ENCODE measurements around the gene NPC1. TPM values are rescaled to one million over a fixed set of nuclear protein-coding genes. Genes with fewer than 3 reads are reported as not detected.

NPC1 gene
- total and polyA plus RNA-seq, 4 donors: 9.5 to 46.7 (median 27.3) TPM

DNA sequence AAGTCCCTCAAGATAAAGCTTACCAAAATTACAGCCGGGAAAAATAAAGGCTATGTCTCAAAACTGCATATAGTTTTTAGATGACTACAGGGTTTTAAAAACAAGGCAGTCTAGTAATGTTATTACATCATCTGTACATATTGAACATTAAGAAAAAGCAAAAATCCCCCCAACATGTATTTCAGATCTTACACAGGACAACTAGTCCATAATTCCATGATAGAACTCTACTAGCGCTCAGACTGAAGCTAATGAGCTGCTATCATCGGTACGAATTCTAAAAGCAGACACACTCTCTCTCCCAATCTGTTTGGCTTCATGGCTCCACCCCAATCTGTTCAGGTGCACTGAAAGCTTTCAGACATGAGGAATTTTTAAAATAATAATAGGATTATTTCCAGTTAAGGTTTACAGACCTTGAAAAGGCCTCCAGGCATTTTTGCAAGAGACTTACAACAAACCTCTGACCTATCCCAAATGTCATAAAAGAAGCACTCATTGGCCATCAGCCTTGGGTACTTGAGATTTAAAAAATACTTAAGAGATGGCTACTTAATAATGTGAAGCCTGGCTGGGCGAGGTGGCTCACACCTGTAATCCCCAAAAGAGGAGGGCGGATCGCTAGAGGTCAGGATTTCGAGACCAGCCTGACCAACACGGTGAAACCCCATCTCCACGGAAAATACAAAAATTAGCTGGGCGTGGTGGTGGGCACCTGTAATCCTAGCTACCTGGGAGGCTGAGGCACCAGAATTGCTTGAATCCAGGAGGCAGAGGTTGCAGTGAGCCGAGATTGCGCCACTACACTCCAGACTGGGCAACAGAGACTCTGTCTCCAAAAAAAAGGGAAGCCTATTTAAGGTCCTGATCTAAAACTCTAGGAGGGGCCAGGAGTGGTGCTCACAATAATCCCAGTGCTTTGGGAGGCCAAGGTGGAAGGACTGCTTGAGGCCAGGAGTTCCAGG lies 2.0 kb downstream of the NPC1 start:
- 91% methylated on average over 13 of the region's 13 CpGs for WGBS
- Histone ChIP-seq H3K9me3 (ENCODE audit: control insufficient read depth in 4 of 4, low read length in 3 of 4) (no peaks in the 10 kb centered on the region), H3K4me3 (ENCODE audit: low read depth in 1 of 3, low read length in 3 of 3) (no peak overlapping the region), H3K36me3 (ENCODE audit: control insufficient read depth in 4 of 4, insufficient read depth in 3 of 4, low read depth in 1 of 4, low read length in 3 of 4) (no peaks in the 10 kb centered on the region), H3K27ac (ENCODE audit: low read depth in 1 of 2, low read length in 2 of 2) (no peak overlapping the region), H3K9ac (ENCODE audit: low read depth in 1 of 2, low read length in 2 of 2) (no peak overlapping the region), H3K27me3 (ENCODE audit: control insufficient read depth in 4 of 4, insufficient read depth in 4 of 4, low read length in 3 of 4) (no peaks in the 10 kb centered on the region), H3K4me1 (ENCODE audit: control insufficient read depth in 4 of 4, insufficient read depth in 4 of 4, low read length in 3 of 4) (peaks cover 4 to 30% (median 12%) of the 10 kb centered on the region in 4 donors)
- no peak for DNase-seq (ENCODE audit: low spot score)
- no peak for TF ChIP-seq EGR1 (IDR thresholded peaks at IDR 0.05; ENCODE audit: low read depth in 2 of 2)

DNA sequence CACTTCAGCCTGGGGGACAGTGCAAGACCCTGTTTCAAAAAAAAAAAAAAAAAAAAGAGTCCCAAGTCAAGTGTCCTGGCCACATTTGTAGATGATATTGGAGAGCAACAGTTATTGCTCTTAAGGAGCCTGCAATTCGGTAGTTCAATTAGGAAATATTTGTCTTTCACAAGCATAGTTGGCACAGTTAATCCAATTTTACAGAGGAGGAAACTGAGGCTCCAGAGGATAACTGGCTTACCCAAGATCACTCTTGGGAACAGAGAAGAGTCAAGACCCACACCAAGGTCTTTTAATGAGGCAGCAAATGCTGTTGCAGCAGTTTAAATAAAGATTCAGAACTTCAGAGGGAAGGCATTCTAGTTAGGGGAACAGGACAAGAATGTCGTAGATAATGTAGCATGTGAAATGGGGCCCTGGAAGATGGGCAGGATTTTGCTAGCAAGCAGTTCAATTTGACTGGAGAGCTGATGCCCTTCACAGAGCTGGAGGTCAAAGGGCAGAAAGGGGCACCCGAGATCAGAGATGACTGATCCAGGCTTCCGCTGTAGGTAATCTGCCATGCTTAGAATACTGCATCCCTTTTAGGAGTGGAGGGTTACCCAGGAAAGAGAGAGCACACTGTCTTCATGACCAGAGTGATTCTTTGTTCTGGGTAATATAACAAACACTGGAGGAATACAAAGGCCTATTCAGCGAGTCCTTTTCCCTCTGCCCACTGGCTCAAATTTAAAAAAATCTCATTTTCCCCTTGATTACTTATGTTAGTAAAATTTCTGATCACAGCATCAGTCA lies 3.0 kb downstream of the NPC1 start:
- 70% methylated on average over 5 of the region's 5 CpGs for WGBS

More for the DNA sequence above, 3.0 kb downstream of the NPC1 start:
- Histone ChIP-seq H3K27ac (ENCODE audit: low read depth in 1 of 2, low read length in 2 of 2) (no peak overlapping the region), H3K27me3 (ENCODE audit: control insufficient read depth in 4 of 4, insufficient read depth in 4 of 4, low read length in 3 of 4) (no peaks in the 10 kb centered on the region), H3K4me3 (ENCODE audit: low read depth in 1 of 3, low read length in 3 of 3) (no peak overlapping the region), H3K36me3 (ENCODE audit: control insufficient read depth in 4 of 4, insufficient read depth in 3 of 4, low read depth in 1 of 4, low read length in 3 of 4) (no peaks in the 10 kb centered on the region), H3K9me3 (ENCODE audit: control insufficient read depth in 4 of 4, low read length in 3 of 4) (no peaks in the 10 kb centered on the region), H3K4me1 (ENCODE audit: control insufficient read depth in 4 of 4, insufficient read depth in 4 of 4, low read length in 3 of 4) (peaks cover 4 to 30% (median 12%) of the 10 kb centered on the region in 4 donors), H3K9ac (ENCODE audit: low read depth in 1 of 2, low read length in 2 of 2) (peak overlapping the region in 1 of 2 donors; percentile 15)
- DNase-seq (ENCODE audit: low spot score): no peak
- TF ChIP-seq RAD21 (IDR thresholded peaks at IDR 0.05) (no peak), HNF4A (conservative IDR thresholded peaks at IDR 0.05) (no peak), YY1 (IDR thresholded peaks at IDR 0.05) (no peak)
- TF ChIP-seq, protein P1, sequence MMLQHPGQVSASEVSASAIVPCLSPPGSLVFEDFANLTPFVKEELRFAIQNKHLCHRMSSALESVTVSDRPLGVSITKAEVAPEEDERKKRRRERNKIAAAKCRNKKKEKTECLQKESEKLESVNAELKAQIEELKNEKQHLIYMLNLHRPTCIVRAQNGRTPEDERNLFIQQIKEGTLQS (IDR thresholded peaks at IDR 0.05): no peak
- TF ChIP-seq, protein P2, sequence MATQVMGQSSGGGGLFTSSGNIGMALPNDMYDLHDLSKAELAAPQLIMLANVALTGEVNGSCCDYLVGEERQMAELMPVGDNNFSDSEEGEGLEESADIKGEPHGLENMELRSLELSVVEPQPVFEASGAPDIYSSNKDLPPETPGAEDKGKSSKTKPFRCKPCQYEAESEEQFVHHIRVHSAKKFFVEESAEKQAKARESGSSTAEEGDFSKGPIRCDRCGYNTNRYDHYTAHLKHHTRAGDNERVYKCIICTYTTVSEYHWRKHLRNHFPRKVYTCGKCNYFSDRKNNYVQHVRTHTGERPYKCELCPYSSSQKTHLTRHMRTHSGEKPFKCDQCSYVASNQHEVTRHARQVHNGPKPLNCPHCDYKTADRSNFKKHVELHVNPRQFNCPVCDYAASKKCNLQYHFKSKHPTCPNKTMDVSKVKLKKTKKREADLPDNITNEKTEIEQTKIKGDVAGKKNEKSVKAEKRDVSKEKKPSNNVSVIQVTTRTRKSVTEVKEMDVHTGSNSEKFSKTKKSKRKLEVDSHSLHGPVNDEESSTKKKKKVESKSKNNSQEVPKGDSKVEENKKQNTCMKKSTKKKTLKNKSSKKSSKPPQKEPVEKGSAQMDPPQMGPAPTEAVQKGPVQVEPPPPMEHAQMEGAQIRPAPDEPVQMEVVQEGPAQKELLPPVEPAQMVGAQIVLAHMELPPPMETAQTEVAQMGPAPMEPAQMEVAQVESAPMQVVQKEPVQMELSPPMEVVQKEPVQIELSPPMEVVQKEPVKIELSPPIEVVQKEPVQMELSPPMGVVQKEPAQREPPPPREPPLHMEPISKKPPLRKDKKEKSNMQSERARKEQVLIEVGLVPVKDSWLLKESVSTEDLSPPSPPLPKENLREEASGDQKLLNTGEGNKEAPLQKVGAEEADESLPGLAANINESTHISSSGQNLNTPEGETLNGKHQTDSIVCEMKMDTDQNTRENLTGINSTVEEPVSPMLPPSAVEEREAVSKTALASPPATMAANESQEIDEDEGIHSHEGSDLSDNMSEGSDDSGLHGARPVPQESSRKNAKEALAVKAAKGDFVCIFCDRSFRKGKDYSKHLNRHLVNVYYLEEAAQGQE (IDR thresholded peaks at IDR 0.05): no peak
- TF ChIP-seq, protein P3, sequence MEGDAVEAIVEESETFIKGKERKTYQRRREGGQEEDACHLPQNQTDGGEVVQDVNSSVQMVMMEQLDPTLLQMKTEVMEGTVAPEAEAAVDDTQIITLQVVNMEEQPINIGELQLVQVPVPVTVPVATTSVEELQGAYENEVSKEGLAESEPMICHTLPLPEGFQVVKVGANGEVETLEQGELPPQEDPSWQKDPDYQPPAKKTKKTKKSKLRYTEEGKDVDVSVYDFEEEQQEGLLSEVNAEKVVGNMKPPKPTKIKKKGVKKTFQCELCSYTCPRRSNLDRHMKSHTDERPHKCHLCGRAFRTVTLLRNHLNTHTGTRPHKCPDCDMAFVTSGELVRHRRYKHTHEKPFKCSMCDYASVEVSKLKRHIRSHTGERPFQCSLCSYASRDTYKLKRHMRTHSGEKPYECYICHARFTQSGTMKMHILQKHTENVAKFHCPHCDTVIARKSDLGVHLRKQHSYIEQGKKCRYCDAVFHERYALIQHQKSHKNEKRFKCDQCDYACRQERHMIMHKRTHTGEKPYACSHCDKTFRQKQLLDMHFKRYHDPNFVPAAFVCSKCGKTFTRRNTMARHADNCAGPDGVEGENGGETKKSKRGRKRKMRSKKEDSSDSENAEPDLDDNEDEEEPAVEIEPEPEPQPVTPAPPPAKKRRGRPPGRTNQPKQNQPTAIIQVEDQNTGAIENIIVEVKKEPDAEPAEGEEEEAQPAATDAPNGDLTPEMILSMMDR (IDR thresholded peaks at IDR 0.05; ENCODE audit: low read depth, low read length, missing input control): no peak

Data from liver (tissue), 9 donors.